NT2/D1 (cell line): Measurements from ENCODE around the gene TM9SF1.

Experiments
- YY1 ChIP-seq: IDR thresholded peaks from 2 replicates; pipeline ENCODE4 v1.6.1; 2011; ENCODE audit not compliant: insufficient read length, insufficient read depth
- ZNF274 ChIP-seq: IDR thresholded peaks from 2 replicates; pipeline ENCODE4 v1.6.1; 2011; ENCODE audit warnings: mild to moderate bottlenecking, low read depth, low read length

DNA sequence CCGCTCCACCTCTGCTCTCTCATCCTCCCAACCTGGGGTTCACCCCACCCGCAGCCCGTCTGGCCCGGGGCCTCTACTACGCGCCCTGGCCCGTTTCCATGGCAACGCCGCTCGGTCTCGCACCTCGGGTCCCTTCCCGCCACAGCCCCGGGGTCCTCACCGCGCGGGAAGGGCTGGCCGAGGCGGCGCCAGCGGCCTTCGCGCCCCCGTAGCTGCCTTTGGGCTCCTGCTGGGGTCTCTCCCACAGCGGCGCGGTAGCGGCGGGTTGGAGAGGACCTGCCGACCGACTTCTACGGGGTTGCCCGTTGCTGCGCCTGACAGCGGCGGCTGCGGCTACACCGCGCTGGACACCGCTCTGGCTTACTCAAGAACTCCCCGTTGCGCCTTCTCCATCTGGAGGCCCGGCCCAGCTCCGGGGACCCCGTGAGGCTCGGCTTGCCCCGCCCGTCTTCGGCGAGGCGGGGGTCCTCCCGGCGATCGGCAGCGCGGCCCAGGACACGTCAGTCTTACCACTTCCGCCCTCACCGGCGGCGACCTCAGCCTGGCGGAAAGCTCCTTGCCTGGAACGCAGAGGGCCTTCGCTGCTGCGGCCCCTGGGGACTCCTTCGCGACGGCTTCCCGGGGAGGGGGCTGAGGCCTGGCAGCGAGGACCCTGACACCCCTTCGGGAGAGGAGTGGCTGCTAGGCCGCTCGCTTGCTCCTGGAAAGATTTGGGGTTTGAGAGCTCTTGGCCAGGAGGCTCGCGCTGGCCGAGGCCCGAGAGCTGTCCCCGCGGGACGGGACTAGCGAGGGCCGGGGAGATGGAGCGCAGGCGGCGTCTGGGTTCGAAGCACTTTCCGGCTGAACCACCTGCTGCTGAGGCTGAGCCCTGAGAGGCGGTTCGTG, at the start of gene TM9SF1:
- no peak for TF ChIP-seq YY1
- no peak for TF ChIP-seq ZNF274
